Measurements from ENCODE around the gene ZNF280B.

GRCh38 chr22:22533863-22534262 is 25.3 kb upstream of the ZNF280B start:
- TF ChIP-seq CTCF (IDR thresholded peaks at IDR 0.05; ENCODE audit: low read depth, low read length) (no peak), MYC (IDR thresholded peaks at IDR 0.05; ENCODE audit: low read depth, low read length) (no peak), POLR2A (IDR thresholded peaks at IDR 0.05; ENCODE audit: extremely low read depth, insufficient read length) (no peak)
